Ovary (tissue), 9 donors: ENCODE data around the gene SHC3. TPM values are rescaled to one million over a fixed set of nuclear protein-coding genes. Genes with fewer than 3 reads are reported as not detected.

ENCODE experiments used
- DNase-seq, 5 donors: peaks; one replicate each; pipeline ENCODE4 v3.0.0-alpha.2; 2019 to 2020
- H3K27ac ChIP-seq, 2 donors: fragments of 200-600 bp; one replicate each; pipeline versions ENCODE4 v1.5.1 to v1.8.0; 2019 to 2022
- H3K27me3 ChIP-seq: fragments of 200-600 bp; one replicate; pipeline ENCODE4 v1.8.0; 2022
- H3K36me3 ChIP-seq: fragments of 200-600 bp; sonication (generic); one replicate; pipeline ENCODE4 v1.5.1; 2019
- H3K4me1 ChIP-seq: one replicate; pipeline ENCODE4 v1.8.1; 2013; ENCODE audit warnings: mild to moderate bottlenecking, moderate library complexity; ENCODE audit not compliant: insufficient read depth
- H3K4me3 ChIP-seq: fragments of 200-600 bp; sonication (generic); one replicate; pipeline ENCODE4 v1.5.1; 2017
- H3K9me3 ChIP-seq, 2 donors: fragments of 200-600 bp in 1 of 2; sonication (generic) in 1 of 2; one replicate each; pipeline versions ENCODE4 v1.5.1 to v1.8.1; 2013 to 2019; ENCODE audit warnings: mild to moderate bottlenecking in 1 of 2, moderate library complexity in 1 of 2
- CTCF ChIP-seq, 3 donors: fragments of 450-650 bp in 2 of 3; fragments of 200-600 bp in 1 of 3; IDR thresholded peaks; one replicate each; pipeline versions ENCODE4 v1.5.1 to v1.8.0; 2016 to 2022; ENCODE audit warnings: antibody characterized with exemption in 3 of 3, mild to moderate bottlenecking in 1 of 3
- EP300 ChIP-seq: sonication (generic); formaldehyde crosslinking; IDR thresholded peaks from one replicate; pipeline ENCODE4 v1.6.1; 2017; ENCODE audit warnings: antibody characterized with exemption
- POLR2A ChIP-seq: fragments of 450-650 bp; IDR thresholded peaks from one replicate; pipeline ENCODE4 v1.6.1; 2017; ENCODE audit warnings: antibody characterized with exemption, mild to moderate bottlenecking, moderate library complexity
- WGBS, 3 donors: extraction: QIAGEN DNeasy Blood & Tissue Kit in 1 of 3; methylation state at CpG; one replicate each; pipeline versions ENCODE4 v1.1.5 to v1.1.7; 2013 to 2017; 5-methylcytosine and 5-hydroxymethylcytosine counted together
- intact Hi-C, 4 donors: fragments of 100-400 bp; cut with DNase I; formaldehyde crosslinking; loops; one replicate each; pipeline versions ENCODE4 v1.11.0 to v1.15.1; 2022 to 2023
- polyA plus RNA-seq, 2 donors: library from polyadenylated mRNA; stranded (reverse); fragments of 200-250 nt in 1 of 2; fragments of 350-450 nt in 1 of 2; fragmentation: Illumina TruSeq in 1 of 2; extraction: RNeasy Lipid Tissue Mini Kit (QIAGEN cat#74804) in 1 of 2; gene quantifications; one replicate each; pipeline ENCODE4 v1.2.3, GENCODE V29; 2013 to 2014
- total RNA-seq, 7 donors: library from RNA; depleted of rRNA in 2 of 7; stranded (reverse); fragments of >200 nt in 2 of 7; fragmentation: NEBNext Ultra II Directional in 3 of 7; extraction: Animal tissue kit (Norgen Biotek cat#: 25700) in 3 of 7; gene quantifications; one replicate each; pipeline versions ENCODE4 v1.1.0 to v1.2.4, GENCODE V29; 2016 to 2023
- donor health status: DM: no; HTN: no; CAD: no; lungs with moderate emphysema.
- donor health status: DM: no; HTN: no; CAD: no.
- donor health status: Bipolar disorder and iron deficiency.
- donor health status: DM: yes; HTN: yes; CAD: no.
- donor health status: DM: no; HTN: no; CAD: no.
- donor health status: DM: yes; HTN: yes; CAD: no.

Gene SHC3
- total and polyA plus RNA-seq, 9 donors = 0.05 to 1.0 (median 0.46) TPM

- DNase-seq = no peak
- no peaks in the 10 kb centered on the region for H3K27me3 ChIP-seq
- WGBS, 3 donors = 86 to 88% (median 88%) methylated on average over 3 of the region's 3 CpGs
- H3K4me1 ChIP-seq = no peaks in the 10 kb centered on the region
- no peaks in the 10 kb centered on the region for H3K36me3 ChIP-seq
- intact Hi-C loops = no loop called here
- H3K27ac ChIP-seq = no peak overlapping the region
- H3K9me3 ChIP-seq = no peaks in the 10 kb centered on the region
- TF ChIP-seq POLR2A (no peak), CTCF (IDR thresholded peaks at IDR 0.05) (no peak), EP300 (no peak)
- no peak overlapping the region for H3K4me3 ChIP-seq
These were observed 42.9 kb downstream of the SHC3 start for GRCh38 chr9:89135591-89136166.

GRCh38 chr9:89134709-89135108 lies 43.9 kb downstream of the SHC3 start:
- intact Hi-C loops = no loop called here
- Histone ChIP-seq H3K27ac (no peak overlapping the region), H3K9me3 (no peaks in the 10 kb centered on the region), H3K36me3 (no peaks in the 10 kb centered on the region), H3K27me3 (no peaks in the 10 kb centered on the region), H3K4me1 (no peaks in the 10 kb centered on the region), H3K4me3 (no peak overlapping the region)
- TF ChIP-seq EP300 (no peak), POLR2A (no peak), CTCF (IDR thresholded peaks at IDR 0.05) (no peak)
- 83 to 87% (median 84%) methylated on average over 1 of the region's 1 CpG for WGBS, 3 donors
- DNase-seq = no peak

- 92 to 94% (median 92%) methylated on average over 2 of the region's 2 CpGs for WGBS, 3 donors
- Histone ChIP-seq H3K4me3 (no peak overlapping the region), H3K27ac (no peak overlapping the region), H3K4me1 (no peaks in the 10 kb centered on the region), H3K36me3 (no peaks in the 10 kb centered on the region), H3K9me3 (no peaks in the 10 kb centered on the region), H3K27me3 (no peaks in the 10 kb centered on the region)
- intact Hi-C loops = no loop called here
- no peak for DNase-seq
- TF ChIP-seq POLR2A (no peak), EP300 (no peak), CTCF (IDR thresholded peaks at IDR 0.05) (no peak)
These were observed 55.7 kb downstream of the SHC3 start for GRCh38 chr9:89122949-89123348.

GRCh38 chr9:89120704-89121103 lies 57.9 kb downstream of the SHC3 start:
- Histone ChIP-seq H3K27ac (no peak overlapping the region), H3K36me3 (no peaks in the 10 kb centered on the region), H3K4me3 (no peak overlapping the region), H3K9me3 (no peaks in the 10 kb centered on the region), H3K4me1 (no peaks in the 10 kb centered on the region), H3K27me3 (no peaks in the 10 kb centered on the region)
- 89 to 96% (median 91%) methylated on average over 3 of the region's 3 CpGs for WGBS, 3 donors
- DNase-seq = no peak
- intact Hi-C loops = no loop called here
- TF ChIP-seq POLR2A = no peak
- no peak for TF ChIP-seq EP300
- TF ChIP-seq CTCF (IDR thresholded peaks at IDR 0.05) = no peak
